Right renal cortex interstitium (tissue), 3 donors: ENCODE measurements around the gene PAGE4. TPM values are rescaled to one million over a fixed set of nuclear protein-coding genes. Genes with fewer than 3 reads are reported as not detected.

Experiments used
- DNase-seq, 3 donors: peaks; one replicate each; pipeline ENCODE4 v3.0.0-alpha.2; 2013; ENCODE audit warnings: low read depth in 3 of 3, low spot score in 2 of 3
- polyA plus RNA-seq, 3 donors: library from polyadenylated mRNA; unstranded; fragments of 120-200 nt; gene quantifications; one replicate each; pipeline ENCODE4 v1.2.1, GENCODE V29; 2013; ENCODE audit not compliant: insufficient read length in 3 of 3

Gene PAGE4, protein sequence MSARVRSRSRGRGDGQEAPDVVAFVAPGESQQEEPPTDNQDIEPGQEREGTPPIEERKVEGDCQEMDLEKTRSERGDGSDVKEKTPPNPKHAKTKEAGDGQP
- 1 to 10 TPM in 1 of 3 donors, under 1 TPM in 2; 0.38 to 1.4 (median 0.62) TPM for polyA plus RNA-seq

DNA sequence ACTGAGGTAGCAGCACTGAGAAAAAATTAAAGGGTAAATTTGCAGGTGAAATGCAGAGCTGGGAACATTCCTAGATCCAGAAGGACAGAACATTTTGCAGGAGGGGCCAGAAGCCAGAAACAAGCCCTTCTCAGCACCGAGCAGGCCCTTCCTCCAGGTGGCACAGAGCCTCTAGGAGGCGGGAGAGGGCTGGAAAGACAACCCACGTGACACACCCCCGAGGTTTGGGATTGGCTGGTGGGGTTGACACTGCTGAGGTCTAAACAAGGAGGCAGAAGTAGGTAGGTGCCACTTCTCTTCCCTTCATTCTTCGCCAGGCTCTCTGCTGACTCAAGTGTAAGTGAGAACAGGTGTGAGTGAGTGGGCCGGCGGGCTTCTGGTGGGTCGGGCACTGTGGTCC is at the start of gene PAGE4:
TSS of gene PAGE4 (plus strand) at position 288 of the 400 bp plus-strand sequence. CDS start 1,126 bp downstream, outside the sequence.
- DNase-seq, result no peak

DNA sequence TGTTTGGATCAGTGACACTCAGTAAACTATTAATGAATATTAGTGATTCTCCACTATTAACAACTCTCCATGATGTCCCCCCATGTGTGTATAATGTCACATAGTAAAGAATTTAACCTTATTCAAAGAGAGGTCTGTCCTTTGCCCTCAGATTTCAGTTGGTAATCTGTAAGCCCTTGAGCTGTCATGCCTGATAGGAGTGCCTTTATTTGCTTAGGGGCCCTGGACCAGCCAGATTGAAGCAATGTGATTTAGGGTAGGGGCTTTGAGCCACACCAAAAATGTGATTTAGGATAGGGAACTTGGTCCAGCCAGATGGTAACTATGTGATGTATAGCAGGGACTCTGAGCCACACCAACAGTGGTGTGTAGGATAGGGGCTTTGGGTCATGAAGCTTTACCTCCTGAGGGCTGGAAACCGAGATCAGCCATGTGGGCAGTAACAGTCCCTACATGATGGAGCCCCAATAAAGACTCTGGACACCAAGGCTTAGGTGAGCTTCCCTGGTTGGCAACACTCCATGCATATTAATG is 44.3 kb upstream of the PAGE4 start:
- DNase-seq, result no peak

DNA sequence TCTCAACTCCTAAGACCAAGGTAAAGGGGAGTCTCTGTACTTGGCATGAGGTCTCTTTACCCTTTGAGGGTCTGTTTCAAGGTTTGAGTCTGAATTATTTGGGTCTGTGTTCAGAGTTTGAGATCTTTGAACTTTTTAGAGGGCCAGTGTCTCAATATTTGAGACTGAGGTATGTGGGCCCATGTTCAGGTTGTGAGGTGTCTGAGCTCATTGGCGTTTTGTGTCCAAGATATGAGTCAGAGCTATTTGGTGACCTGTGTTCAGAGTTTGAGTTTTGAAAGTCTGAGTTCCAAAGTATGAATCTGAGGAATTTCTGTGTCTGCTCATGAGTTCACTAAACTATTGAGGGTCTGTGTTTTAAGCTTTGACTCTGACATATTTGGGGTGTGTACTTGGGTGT is 36.7 kb upstream of the PAGE4 start:
- no peak for DNase-seq

DNA sequence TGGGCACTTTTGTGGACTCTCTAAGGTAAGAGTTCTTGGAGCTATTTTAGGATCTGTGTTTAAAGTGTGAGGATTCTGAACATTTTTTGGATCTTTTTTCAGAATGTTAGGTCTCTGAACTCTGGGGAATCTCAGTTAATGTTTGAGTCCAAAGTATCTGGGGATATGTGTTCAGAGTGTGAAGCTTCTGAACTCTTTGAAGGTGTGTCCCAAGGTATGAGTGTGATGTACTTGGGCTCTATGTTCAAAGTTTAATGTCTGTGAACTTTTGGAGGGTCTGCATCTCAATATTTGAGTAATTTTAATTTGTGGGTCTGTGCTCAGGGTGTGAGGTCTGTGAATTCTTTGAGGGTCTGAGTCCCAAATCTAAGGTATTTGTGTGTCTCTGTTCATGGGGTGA is 35.4 kb upstream of the PAGE4 start:
- no peak for DNase-seq

- no peak for DNase-seq
Observed at GRCh38 chrX:49799828-49800227, 29.3 kb upstream of the PAGE4 start.

GRCh38 chrX:49809891-49810632 is 19.0 kb upstream of the PAGE4 start:
- DNase-seq, result no peak

DNA sequence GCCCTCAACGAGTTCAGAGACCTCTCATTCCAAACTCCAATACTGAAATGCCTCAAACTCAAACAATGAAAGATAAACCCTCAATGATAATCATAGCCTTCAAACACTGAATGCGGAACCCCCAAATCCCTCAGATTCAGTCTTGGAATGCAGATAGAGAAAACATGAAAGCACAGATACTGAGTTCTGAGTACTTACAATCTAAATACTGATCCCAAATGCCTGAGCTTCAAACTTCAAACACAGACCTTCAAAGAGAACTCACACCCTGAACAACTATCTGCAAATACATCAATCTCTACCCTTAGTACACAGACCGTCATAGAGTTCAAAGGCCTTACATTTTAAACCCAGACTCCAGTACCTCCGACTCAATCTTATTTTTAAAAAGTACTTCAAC is 16.9 kb upstream of the PAGE4 start:
- DNase-seq, result no peak

GRCh38 chrX:49816435-49816834 is 12.7 kb upstream of the PAGE4 start:
- DNase-seq, result no peak

DNA sequence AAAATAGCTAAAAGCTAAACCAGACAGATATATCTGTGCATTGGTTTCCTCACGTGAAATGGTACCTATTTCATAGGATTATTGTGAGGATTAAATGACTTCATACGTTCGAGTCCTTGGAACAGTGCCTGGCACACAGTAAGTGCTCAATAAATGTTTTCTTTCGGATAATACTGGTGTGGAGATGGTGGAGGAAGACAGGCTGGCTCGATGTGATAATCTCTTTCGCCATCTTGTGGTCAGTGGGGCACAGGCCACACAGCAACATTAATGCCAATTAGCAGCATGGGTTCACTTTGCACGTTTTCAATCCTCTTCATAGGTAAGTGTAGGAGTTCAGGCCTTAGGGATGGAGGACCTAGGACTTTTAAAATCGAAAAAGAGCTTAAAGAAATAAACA is 9.3 kb downstream of the PAGE4 start:
- DNase-seq, result no peak

DNA sequence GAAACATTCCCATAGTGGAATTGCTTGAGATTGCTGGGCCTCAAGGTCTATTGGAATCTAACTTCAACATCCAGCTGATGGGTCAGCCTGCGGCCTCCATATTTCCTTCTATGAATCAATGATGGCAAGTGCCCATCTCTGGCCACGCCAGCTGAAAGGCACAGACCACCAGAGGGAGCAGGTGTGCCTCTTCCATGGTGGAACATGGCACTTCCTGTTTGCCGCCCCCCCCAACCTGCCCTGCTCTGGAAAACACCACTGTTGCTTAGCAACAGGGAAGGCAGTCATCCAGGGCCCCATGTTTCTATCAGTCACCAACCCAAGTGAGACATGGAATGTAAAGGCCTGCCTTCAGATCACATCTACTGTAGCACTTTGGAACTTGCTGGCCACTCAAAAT is 11.6 kb downstream of the PAGE4 start:
- DNase-seq, result no peak

DNA sequence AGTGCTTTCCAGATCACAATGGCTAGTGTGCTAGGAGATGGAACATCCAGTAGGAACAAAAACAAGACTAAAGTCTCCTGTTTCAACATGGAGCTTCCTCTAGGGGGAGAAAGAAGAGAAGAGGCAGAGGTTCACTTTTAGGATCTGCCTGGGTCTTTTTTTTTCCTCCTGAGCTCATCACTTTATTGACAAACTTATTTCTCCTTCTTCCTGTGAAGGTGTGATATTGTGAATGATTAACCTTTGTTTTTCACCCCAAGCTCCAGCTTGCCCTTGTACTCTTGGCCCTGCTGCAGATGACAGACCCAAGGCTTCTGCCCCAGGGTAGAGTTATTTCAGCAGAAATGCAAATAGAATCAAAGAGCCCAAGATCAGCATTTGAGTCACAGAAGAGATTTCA is 13.5 kb downstream of the PAGE4 start:
- no peak for DNase-seq

DNA sequence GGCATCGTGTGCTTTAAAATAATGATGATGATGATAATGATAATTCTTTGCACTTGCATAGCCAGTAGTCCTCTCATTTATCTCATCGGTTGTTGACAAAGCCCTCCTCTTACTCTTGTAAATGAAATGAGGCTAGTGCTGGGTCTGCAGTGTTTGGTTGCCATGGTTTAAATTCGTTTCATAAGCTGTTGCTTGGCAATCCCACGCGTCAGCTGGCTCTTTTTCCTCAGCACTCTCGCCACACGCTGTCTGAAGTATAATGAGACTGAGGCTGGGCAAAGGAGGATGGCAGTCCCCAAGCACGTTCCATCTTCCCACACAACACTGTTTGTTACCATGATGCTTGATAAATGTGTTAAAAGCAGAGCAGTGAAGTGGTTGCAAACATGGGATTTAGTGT is 15.5 kb downstream of the PAGE4 start:
- no peak for DNase-seq

- DNase-seq, result no peak
Observed at GRCh38 chrX:49845701-49846403, 16.7 kb downstream of the PAGE4 start.

DNA sequence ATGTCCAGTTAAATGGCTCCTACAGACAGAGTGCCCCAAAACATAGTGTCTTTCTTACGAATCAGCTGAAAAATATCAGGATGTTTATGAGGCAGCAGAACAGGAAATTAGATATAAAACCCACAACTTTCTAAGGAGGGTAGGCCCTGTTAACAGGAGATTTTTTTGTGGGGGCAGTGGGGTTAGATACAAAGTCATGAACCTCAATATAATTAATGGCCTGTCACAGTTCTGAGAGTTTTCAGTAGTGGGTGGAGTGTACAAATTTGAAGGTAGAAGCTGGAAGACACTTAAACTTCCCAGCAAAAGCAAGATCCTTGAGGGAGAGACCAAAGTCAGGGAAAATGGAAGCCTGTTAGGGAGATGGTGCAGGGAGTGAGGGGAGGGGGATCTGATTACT is 17.4 kb downstream of the PAGE4 start:
- DNase-seq, result no peak

DNA sequence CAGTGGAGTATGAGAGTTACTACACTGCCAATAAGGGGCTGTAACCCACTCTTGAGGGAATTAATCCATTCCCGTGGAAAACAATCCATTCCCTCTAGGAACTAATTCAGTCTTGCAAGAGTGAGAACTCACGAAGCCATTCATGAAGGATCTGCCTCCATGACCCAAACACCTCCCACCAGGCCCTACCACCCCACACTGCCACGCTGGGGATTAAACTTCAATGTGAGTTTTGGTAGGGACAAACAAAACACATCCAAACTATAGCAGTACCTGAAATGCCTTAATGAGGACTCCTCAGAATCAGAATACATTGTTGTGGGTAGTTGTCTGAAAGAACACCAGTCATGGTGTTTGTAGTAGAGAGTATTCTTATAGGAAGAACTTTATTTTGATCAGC is 19.2 kb downstream of the PAGE4 start:
- no peak for DNase-seq

DNA sequence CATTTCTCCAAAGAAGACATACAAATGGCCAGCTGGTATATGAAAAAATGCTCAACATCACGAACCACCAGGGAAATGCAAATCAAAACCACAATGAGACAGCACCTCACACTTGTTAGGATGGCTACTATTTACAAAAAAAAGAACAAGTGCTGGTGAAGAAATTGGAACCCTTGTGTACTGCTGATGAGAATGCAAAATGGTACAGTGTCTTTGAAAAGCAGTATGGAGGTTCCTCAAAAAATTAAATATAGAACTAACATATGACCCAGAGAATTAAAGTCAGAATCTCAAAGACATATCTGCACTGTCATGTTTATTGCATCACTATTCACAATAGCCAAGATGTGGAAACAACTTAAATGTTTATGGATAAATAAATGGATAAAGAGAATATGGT is 20.9 kb downstream of the PAGE4 start:
- DNase-seq, result no peak

GRCh38 chrX:49853661-49854060 is 24.6 kb downstream of the PAGE4 start:
- no peak for DNase-seq

DNA sequence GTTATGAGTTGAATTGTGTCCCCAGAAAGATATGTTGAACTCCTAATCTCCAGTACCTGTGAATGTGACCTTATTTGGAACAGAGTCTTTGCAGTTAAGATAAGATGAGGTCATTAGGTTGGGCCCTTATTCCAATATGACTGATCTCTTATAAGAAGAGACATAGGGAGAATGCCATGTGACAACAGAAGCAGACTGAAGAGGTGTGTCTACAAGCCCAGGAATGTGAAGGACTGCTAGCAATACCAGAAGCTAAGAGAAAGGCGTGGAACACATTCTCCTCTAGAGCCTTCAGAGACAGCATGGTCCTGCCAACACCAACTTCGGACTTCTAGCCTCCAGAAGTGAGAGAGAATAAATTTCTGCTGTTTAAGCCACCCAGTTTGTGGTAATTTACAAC is 27.7 kb downstream of the PAGE4 start:
- DNase-seq, result no peak

- DNase-seq, result no peak
Observed at GRCh38 chrX:49858341-49858740, 29.2 kb downstream of the PAGE4 start.

DNA sequence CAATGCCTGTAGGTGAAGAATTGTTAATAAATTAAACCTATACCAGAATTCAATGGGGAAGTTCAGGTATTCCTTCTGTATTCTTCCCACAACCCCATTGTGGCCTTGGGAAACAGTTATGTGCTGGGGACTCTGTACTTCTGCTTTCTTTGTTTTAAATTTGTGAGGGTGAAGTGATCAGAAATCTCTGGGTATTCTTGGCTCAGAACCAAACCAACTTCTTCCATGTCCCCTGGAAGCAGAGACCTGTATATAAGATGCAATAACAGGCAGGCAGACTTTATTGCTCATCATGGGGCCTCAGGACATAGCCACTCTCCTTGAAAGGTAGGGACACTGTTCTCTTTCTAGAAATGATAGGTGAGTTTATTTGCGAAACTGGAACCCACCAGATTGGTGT is 30.4 kb downstream of the PAGE4 start:
- DNase-seq, result no peak

GRCh38 chrX:49860867-49861535 is 31.9 kb downstream of the PAGE4 start:
- no peak for DNase-seq
